Lung (tissue), 12 donors: ENCODE results near the gene STAM2. TPM values are rescaled to one million over a fixed set of nuclear protein-coding genes. Genes with fewer than 3 reads are reported as not detected.
A peak's percentile ranks its signal among the peaks of the same experiment; 100 is the strongest.

Source experiments
- ATAC-seq: fragments of 200-7000 bp; cut with Tn5 transposase; one replicate; pipeline ENCODE4 v1.9.1; 2020; ENCODE audit warnings: moderate number of reproducible peaks; ENCODE audit not compliant: insufficient read depth, low FRiP score
- DNase-seq, 3 donors: peaks; one replicate each; pipeline ENCODE4 v3.0.0-alpha.2; 2013 to 2017
- H3K27ac ChIP-seq, 2 donors: one replicate each; pipeline ENCODE4 v1.5.1; 2013; ENCODE audit warnings: mild to moderate bottlenecking in 2 of 2, moderate library complexity in 2 of 2, control low read depth in 1 of 2, inconsistent platforms in 1 of 2, low read depth in 1 of 2, low read length in 1 of 2
- H3K27me3 ChIP-seq, 3 donors: one replicate each; pipeline ENCODE4 v1.5.1; 2013; ENCODE audit warnings: low read length in 2 of 3; ENCODE audit not compliant: control insufficient read depth in 3 of 3, insufficient read depth in 3 of 3
- H3K36me3 ChIP-seq, 4 donors: one replicate each; pipeline ENCODE4 v1.5.1; 2013; ENCODE audit warnings: low read length in 4 of 4, mild to moderate bottlenecking in 1 of 4, moderate library complexity in 1 of 4; ENCODE audit not compliant: control insufficient read depth in 4 of 4, insufficient read depth in 4 of 4
- H3K4me1 ChIP-seq, 5 donors: one replicate each; pipeline ENCODE4 v1.5.1; 2013; ENCODE audit warnings: low read length in 5 of 5, mild to moderate bottlenecking in 2 of 5, moderate library complexity in 1 of 5; ENCODE audit not compliant: control insufficient read depth in 5 of 5, insufficient read depth in 5 of 5
- H3K4me3 ChIP-seq: one replicate; pipeline ENCODE4 v1.5.1; 2013; ENCODE audit warnings: mild to moderate bottlenecking, control low read depth, moderate library complexity
- H3K9ac ChIP-seq, 2 donors: one replicate each; pipeline ENCODE4 v1.5.1; 2013; ENCODE audit warnings: low read length in 2 of 2, control low read depth in 1 of 2; ENCODE audit not compliant: insufficient read depth in 1 of 2
- H3K9me3 ChIP-seq, 4 donors: one replicate each; pipeline ENCODE4 v1.5.1; 2013; ENCODE audit warnings: low read length in 3 of 4, mild to moderate bottlenecking in 1 of 4, moderate library complexity in 1 of 4; ENCODE audit not compliant: control insufficient read depth in 4 of 4, insufficient read depth in 3 of 4
- CTCF ChIP-seq: IDR thresholded peaks from 2 replicates; pipeline ENCODE4 v1.5.1; 2012; ENCODE audit warnings: mild to moderate bottlenecking; ENCODE audit errors: control extremely low read depth, extremely low read depth
- WGBS, 2 donors: extraction: QIAGEN DNeasy Blood & Tissue Kit; methylation state at CpG; one replicate each; pipeline ENCODE4 v1.1.7; 2013; 5-methylcytosine and 5-hydroxymethylcytosine counted together
- polyA plus RNA-seq, 2 donors: library from polyadenylated mRNA; stranded (reverse); fragments of 200-250 nt; gene quantifications; one replicate each; pipeline ENCODE4 v1.2.1, GENCODE V29; 2013
- total RNA-seq, 2 donors: library from RNA; depleted of rRNA in 1 of 2; stranded (reverse); fragments of >200 nt in 1 of 2; gene quantifications; one replicate each; pipeline ENCODE4 v1.2.1, GENCODE V29; 2014 to 2021
- donor health status: control.
- donor health status: control.
- donor health status: Bipolar disorder and iron deficiency.
- donor health status: healthy.
- donor health status: DM: yes; HTN: yes; CAD: no.

STAM2 gene
- total and polyA plus RNA-seq, 4 donors = 8.0 to 62.1 (median 24.1) TPM

- ATAC-seq (peak; percentile 23), DNase-seq (peak; percentile 32 to 55 (median 45))
- TF ChIP-seq CTCF = no peak
- Histone ChIP-seq H3K9ac (no peak overlapping the region), H3K27me3 (peaks cover 0 to 36% (median 26%) of the 10 kb centered on the region in 3 donors), H3K4me3 (peak overlapping the region; percentile 66), H3K9me3 (no peaks in the 10 kb centered on the region), H3K36me3 (no peaks in the 10 kb centered on the region), H3K4me1 (peaks cover 0 to 19% (median 0%) of the 10 kb centered on the region in 5 donors), H3K27ac (peak overlapping the region in 1 of 2 donors; percentile 80)
- 1% methylated on average over 52 of the region's 52 CpGs for WGBS, 2 donors
Measured at GRCh38 chr2:152097801-152098495, 77.6 kb downstream of the STAM2 start.

DNA sequence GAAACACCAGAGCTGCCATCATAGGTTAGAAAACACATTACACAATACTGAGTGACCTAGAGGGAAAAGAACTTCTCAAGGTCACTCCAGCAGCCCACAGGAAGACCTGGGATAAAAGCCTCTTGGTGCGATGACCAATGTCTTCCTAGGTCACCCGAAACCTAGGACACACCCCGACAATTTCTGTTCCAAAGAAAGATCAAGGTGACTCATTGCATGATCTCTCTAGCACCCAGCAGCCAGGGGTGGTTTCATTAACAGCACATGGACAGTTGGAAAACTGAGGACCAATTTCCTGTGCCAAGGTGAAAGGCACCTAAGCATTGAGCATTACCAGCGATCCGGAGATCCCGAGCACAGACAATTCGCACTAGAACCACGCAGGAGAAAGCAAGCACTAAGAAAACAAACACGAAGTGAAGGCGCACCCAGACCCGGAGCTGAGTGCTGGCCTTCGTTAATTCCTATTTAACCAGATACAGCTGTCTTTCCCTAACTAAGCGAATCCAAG is 78.2 kb downstream of the STAM2 start:
- Histone ChIP-seq H3K4me3 (no peak overlapping the region), H3K36me3 (no peaks in the 10 kb centered on the region), H3K4me1 (peaks cover 0 to 19% (median 0%) of the 10 kb centered on the region in 5 donors), H3K27ac (peak overlapping the region in 1 of 2 donors; percentile 80), H3K9me3 (no peaks in the 10 kb centered on the region), H3K27me3 (peaks cover 0 to 36% (median 26%) of the 10 kb centered on the region in 3 donors), H3K9ac (no peak overlapping the region)
- DNase-seq (peak in 2 of 3 donors; percentile 18 to 49), ATAC-seq (peak; percentile 28)
- 11 to 27% methylated on average over 13 of the region's 13 CpGs for WGBS, 2 donors
- no peak for TF ChIP-seq CTCF

DNA sequence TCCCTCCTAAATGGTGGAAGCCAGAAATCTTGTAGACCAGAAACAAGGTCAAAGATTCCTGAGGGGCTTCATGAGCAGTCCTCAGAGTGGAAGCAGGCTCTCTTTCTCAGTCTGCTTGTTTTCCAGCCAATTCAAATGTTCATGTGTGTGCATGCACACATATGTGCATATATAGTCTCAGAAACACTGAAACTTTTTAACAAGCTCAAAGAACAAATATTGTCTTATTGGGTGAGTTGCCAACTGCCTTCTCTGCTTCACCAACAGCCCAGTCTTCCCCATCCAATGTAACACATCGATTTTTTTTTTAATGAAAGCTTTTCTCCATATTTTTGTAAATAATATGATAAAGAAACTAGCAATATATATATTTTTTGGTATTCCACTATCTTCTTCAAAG is 80.4 kb downstream of the STAM2 start:
- TF ChIP-seq CTCF = no peak
- ATAC-seq (no peak), DNase-seq (no peak)
- 84 to 91% methylated on average over 1 of the region's 1 CpG for WGBS, 2 donors
- no peak overlapping the region for H3K9ac ChIP-seq
- no peaks in the 10 kb centered on the region for H3K36me3 ChIP-seq
- no peak overlapping the region for H3K27ac ChIP-seq
- H3K9me3 ChIP-seq = no peaks in the 10 kb centered on the region
- no peak overlapping the region for H3K4me3 ChIP-seq
- H3K4me1 ChIP-seq = peaks cover 0 to 19% (median 0%) of the 10 kb centered on the region in 5 donors
- H3K27me3 ChIP-seq = peaks cover 0 to 25% (median 13%) of the 10 kb centered on the region in 3 donors
